ENCODE measurements around the gene MCL1.
A peak's percentile ranks its signal among the peaks of the same experiment; 100 is the strongest.

Gene MCL1

DNA sequence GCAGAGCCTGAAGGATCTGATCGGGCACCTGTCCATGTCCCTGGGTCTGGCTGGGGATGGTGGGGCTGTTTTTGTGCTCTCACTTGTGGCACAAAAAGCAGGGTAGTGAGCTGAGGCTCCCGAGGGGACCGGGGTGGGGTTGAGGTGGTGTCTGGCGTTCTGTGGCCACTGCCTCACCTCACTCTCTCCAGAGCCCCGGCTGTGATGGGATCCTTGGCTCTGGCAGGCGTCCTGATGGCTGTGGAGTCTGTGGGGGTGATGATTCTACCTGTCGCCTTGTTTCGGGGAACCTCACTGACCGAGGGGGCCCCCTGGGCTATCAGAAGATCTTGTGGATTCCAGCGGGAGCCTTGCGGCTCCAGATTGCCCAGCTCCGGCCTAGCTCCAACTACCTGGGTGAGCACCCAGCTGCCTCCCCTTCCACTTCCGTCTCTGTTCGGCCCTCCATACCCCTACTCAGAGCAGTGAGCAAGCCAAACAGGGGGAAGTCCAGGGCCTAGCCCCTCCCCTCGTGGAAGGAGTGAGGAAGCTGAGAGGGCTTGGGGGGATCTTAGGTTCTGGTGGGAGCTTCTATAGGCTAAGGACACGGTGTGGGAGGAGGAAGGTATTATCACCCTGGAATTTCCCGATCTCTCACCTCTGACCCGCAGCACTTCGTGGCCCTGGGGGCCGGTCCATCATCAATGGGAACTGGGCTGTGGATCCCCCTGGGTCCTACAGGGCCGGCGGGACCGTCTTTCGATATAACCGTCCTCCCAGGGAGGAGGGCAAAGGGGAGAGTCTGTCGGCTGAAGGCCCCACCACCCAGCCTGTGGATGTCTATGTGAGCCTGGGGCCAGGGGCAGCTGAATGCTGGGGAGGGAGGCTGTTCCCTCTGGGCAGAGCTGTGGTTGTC lies 23.2 kb downstream of the MCL1 start:
- DNase-seq (ENCODE audit: low spot score) = no peak

DNA sequence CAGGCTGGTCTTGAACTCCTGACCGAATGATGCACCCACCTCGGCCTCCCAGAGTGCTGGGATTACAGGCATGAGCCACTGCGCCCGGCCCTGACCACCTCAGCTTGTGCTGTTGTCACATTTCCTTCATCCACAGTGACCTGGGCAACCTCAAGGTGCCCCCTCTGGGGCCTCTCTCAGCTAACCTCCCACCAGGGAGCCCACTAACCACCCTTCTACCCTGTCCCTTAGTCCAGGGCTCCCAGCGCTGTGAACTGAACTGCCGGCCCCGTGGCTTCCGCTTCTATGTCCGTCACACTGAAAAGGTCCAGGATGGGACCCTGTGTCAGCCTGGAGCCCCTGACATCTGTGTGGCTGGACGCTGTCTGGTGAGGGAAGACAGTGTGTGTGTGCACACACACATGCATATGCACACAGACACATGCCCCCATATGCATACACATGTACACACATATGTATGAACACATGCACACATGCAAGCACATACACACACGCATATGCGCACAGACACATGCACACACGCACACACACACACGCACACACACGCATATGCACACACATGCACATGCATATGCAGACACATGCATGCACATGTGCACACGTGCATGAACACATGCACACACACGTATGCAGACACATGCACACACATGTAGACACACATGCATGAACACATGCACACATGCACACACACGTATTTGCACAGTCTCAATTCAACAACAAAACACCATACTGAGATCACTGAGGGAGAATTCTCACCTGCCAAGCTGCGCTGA lies 24.0 kb downstream of the MCL1 start:
- no peak for DNase-seq (ENCODE audit: low spot score)

DNA sequence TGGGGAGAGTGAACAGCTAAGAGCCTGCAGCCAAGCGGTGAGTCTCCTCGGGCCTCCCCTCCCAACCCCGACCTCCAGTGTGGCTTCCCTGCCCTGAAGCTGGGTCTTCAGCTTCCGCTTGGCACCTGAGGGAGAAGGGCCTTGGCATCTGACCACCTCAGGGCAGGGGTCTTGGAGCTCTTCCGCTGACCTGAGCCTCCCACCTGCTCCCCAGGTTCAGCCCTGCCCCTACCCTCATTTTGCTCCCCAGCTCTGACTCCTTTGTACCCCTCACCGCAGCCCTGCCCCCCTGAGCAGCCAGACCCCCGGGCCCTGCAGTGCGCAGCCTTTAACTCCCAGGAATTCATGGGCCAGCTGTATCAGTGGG lies 25.3 kb downstream of the MCL1 start:
- no peak for DNase-seq (ENCODE audit: low spot score)

DNA sequence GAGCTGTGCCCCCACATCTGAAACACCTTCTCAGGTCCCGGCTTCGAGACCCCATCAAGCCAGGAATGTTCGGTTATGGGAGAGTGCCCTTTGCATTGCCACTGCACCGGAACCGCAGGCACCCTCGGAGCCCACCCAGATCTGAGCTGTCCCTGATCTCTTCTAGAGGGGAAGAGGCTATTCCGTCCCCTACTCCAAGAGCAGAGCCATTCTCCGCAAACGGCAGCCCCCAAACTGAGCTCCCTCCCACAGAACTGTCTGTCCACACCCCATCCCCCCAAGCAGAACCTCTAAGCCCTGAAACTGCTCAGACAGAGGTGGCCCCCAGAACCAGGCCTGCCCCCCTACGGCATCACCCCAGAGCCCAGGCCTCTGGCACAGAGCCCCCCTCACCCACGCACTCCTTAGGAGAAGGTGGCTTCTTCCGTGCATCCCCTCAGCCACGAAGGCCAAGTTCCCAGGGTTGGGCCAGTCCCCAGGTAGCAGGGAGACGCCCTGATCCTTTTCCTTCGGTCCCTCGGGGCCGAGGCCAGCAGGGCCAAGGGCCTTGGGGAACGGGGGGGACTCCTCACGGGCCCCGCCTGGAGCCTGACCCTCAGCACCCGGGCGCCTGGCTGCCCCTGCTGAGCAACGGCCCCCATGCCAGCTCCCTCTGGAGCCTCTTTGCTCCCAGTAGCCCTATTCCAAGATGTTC lies 25.9 kb downstream of the MCL1 start:
- DNase-seq (ENCODE audit: low spot score) = no peak

DNA sequence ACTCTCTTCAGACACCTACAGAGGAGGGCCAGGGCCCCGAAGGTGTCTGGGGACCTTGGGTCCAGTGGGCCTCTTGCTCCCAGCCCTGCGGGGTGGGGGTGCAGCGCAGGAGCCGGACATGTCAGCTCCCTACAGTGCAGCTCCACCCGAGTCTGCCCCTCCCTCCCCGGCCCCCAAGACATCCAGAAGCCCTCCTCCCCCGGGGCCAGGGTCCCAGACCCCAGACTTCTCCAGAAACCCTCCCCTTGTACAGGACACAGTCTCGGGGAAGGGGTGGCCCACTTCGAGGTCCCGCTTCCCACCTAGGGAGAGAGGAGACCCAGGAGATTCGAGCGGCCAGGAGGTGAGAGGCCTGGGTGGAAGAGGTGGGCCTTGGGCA lies 26.5 kb downstream of the MCL1 start:
- no peak for DNase-seq (ENCODE audit: low spot score)

DNA sequence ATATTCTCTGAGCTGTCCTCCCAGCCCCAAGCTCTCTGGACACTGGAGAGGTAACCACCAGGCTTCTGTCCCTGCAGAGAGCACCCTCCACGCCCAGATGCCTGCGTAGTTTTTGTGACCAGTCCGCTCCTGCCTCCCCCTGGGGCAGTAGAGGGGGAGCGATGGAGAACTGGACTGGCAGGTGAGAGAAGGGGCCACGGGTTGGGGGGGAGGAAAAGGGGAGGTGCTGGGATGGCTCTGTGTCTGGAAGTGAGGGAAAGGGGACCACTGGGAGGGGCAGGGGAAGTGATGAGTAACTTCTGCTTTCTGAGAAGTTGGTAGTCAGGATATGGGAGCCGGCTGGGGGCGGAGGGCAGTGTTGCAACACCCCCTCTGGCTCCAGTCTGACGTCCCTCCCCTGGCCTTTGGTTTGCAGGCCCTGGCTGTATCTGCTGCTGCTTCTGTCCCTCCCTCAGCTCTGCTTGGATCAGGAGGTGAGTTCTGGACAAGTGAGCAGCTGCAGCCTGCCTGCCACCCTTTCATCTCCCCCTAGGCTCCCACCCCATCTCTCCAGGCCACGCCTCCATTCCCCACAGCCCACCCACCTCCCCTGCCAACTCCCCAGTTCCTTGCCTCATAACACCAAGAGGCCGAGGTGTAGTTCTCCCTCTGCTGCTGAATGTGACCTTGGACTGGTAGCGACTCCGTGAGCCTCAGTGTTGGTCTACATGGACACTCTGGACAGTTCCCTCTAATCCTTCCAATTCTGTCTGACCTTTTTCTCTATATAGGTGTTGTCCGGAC lies 27.1 kb downstream of the MCL1 start:
- peak; percentile 73 for DNase-seq (ENCODE audit: low spot score)

DNA sequence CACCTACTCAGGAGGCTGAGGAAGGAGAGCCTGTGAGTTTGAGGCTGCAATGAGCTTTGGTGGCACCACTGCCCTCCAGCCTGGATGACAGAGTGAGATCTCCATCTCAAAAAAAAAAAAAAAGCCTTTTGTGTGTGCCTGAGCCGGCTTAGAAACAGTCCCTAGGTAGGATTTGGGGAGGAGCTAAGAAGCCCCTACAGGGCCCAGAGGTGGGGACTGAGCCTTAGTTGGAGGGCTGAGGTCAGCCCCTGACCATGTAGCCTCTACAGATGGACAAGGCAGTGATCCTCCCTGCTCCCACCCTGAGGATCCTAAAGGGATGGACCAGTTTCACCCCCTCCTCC lies 27.7 kb downstream of the MCL1 start:
- no peak for DNase-seq (ENCODE audit: low spot score)

DNA sequence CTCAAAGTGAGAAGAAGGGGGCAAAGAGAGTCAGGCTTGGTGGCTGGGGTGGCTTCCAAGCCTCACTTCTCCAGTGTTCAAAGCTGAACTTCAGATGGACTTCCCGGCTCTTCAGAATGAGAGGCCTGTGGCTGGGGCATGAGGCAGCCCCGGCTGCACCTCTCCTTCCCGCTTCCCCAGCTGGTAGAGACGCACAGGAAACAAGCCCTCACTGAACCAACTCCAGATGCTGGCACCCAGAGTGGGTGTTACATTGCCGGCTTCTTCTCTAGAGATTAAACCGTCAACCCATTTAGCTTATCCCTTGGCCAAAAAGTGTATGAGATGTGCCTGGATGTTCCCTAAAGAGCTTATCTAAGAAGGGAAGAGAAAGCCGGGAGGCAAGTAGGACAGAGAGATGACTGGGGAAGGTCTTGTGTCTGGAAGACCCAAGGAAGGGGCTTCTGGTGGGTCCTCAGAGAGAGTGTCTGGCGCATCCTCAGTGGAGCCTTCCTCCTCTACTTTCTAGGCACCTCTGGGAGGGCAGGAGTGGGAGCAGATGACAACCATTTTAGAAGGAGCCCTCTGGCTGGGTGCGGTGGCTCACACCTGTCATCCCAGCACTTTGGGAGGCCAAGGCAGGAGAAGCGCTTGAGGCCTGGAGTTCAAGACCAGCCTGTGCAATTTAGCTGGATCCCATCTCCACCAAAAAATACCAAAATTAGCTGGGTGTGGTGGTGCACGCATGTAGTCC lies 28.2 kb downstream of the MCL1 start:
- no peak for DNase-seq (ENCODE audit: low spot score)

DNA sequence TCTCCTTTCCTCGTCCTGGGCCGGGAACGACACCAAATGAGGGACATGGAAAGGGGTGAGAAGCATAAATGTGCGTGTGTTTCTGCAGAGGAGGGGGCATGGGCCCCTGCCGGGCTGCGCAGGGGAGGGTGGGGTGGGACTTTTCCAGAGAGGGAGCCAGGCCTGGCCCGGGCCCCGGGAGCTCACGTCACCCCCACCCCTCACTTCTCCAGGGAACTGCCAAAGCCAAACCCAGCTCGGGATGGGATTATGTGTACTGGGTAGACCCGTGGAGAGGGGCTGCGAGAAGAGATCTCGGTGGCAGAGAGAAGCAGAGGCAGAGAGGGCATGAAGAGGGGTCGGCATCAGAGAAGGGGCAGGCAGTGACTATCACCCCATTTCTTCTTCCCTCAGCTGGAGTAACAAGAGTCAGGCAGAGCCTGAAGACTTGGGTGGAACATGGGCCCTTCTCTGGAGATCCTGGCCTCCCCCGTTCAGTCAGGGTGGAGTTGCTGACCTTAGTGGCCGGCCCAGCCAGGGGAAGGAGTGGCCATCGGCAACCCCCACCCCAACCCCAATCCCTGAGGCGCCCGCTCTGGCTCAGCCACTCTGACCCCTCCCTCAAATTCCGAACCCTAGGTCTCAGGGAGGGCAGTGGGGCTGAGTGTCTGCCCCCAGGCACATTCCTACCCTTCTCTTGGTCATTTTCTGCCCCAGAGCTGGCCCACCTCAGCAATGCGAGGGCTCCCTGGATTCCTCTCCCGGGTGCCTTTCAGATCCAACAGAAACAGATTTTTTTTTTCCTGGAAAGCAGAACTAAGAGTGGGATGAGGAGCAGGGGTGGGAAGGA lies 29.0 kb downstream of the MCL1 start:
- DNase-seq (ENCODE audit: low spot score) = no peak

DNA sequence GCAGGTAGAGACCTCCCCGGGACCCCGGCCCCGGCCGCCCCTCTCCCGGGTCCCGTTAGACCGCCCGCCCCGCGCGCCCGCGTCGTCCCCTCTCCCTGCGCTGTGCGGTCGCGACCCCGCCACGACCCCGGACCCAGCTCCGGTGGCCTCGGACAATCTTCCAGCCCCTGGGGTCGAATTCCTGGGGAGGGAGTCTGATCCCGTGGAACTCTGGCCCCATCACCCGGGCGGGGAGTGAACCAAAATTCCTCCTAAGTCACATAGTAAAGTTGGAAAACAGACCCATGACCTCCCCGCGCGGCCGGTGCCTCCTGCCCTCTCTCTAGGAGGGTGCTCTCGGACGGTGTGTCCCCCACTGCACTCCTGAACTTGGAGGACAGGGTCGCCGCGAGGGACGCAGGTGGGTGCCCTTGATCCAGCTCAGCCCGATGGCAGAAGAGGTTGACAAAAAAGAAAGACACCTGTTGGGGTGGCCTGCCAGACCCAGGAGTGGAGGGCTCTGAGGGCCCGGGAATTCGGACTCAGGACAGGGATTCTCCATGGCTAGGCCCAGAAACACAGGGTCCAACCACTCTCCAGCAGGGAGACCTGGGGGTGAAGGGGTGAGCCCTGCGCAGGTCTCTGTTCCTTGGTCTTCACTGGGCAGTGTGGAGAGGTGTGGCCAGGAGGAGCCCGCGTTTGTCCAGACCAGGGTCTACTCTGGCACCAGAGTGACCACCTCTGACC lies 29.8 kb downstream of the MCL1 start:
- DNase-seq (ENCODE audit: low spot score) = no peak

DNA sequence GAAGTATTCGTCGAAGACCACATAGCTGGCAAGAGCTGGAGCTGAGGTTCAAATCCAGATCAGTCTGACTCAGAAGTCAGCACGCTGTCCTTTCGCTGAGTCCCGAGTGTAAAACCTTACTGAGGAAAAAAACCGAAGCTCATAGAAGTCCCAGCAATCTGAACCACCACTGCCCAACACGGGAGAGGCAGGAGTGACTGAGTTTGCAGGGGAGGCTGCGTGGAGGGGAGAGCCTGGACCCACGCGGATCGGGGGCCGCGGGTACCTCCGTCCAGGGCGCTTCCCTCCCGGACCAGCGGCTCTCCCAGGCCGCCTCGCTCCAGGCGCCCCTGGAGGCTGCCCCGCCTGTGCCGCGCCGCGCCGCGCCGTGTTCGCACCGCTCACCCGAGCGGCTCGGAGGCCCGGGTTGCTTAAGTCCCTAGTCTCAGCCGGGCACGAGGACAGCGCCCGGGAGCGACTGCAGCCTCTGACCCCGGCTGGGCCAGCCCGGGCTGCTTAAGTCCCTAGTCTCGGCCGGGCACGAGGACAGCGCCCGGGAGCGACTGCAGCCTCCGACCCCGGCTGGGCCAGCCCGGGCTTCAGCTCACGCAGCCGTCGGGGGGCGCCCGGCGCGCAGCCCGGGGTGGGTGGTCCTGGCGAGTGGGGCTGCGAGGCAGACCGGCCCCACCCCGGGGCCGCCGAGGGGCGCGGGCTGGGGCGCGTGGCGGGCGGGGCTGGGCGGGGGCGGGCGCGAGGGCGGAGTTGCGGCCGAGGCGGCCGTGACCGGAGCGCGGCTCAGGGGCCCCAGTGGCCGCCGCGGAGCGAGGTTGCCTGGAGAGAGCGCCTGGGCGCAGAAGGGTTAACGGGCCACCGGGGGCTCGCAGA lies 30.5 kb downstream of the MCL1 start, which contains the start of gene ADAMTSL4:
Gene ADAMTSL4 (plus strand): TSS at position 777 of the 864 bp plus-strand sequence. CDS start 2,881 bp downstream, outside the sequence.
- DNase-seq (ENCODE audit: low spot score) = no peak

DNA sequence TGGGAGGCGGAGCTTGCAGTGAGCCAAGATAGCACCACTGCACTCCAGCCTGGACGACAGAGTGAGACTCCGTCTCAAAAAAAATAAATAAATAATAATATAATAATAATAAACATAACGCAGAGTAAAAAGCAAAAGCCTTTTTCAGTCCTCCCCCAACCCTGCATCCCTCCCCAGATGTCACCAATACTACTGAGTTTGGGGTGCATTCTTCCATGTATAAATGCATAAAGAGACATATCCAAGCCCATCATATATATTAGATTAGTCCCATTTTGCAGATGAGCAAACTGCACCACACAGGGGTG lies 31.1 kb downstream of the MCL1 start:
- DNase-seq (ENCODE audit: low spot score) = no peak

DNA sequence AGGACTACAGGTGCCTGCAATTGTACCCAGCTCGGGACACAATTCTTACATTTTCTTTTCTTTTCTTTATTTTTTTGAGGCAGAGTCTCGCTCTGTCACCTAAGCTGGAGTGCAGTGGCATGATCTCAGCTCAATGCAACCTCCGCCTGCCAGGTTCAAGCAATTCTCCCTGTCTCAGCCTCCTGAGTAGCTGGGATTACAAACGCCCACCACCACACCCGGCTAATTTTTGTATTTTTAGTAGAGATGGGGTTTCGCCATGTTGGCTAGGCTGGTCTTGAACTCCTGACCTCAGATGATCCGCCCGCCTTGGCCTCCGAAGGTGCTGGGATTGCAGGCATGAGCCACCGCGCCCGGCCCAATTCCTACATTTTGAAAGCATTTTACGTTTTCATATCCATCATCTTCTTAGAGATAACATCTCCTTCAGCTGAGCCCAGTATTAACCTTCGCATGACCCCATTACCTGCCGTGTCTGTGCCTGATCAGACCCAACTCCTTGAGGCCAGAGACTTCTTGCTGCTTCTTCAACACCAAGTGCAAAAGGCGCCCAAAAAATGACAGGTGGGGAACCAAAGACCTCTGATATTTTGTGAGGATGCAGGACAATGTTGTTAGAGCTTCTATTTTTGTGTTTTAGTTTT lies 33.0 kb downstream of the MCL1 start:
- no peak for DNase-seq (ENCODE audit: low spot score)

DNA sequence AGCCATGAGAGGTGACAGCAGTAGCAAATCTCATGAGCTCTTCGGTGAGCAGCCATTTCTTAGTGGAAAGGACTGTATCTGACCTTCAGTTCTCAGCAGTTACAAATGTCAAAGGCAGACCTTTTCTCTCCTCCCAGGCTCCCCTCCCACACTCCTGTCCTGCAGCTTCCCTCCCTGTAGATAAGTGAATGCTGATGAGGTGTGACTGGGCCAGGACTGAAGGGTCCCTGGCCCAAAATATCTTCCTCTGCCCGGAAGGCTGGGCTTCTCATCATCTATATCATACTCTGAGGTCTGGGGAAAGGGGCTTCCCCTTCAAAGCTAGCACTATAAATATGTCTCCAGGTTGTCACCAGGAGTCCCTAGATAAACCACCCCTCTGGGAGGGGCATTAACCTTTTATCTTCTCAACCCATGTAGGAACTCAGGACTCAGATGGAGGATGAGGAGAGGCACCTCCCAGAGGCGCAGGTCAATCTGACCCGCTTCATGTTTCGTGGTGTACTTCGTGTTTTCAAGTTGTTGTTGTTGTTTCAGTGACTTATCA lies 33.9 kb downstream of the MCL1 start:
- DNase-seq (ENCODE audit: low spot score) = no peak

DNA sequence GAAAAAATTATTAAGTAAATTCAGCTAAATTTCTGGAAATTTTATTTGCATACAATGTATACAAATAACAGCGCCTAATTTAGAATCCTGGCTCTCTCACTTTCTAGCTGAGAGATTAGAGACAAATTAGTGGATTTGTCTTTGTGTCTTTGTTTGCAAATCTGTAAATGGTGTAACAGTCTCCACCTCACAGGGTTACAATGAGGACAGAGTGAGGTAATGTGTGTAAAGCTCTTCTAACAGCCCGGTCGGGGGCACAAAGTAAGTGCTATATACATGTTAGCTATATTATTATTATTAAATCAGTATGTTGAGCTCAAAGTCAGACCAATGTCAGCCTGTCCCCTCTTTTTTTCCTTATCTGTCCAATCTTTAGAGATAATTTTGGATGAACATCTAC lies 35.2 kb downstream of the MCL1 start:
- DNase-seq (ENCODE audit: low spot score) = no peak

DNA sequence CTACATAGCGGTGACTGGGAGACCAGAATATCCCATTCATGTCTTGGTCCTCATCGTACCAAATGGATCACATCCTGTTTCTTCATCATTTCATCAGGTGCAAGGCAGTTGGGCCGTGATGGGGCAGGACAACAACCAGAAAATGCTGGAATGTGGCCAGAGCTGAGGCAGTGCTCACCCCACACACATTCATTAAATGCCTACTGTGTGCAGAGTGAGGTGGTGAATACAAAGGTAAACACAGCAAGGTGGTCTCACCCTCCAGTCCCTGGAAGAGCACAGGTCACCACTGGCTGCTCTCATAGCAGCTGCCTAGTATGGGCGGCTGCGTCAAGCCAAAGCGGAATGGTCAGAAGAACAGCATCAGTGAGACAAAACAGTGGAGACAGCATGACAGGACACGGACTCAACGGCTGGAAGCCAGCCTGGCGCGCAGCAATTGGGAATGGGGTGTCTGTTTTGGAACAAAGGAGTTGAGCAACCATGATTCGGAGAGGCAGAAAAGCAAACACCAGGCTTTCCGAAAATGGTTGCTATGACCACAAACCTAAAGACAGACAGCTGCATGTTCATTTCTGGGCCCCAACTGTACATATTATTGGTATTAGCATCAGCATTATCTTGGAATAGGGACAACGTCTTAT lies 35.8 kb downstream of the MCL1 start:
- no peak for DNase-seq (ENCODE audit: low spot score)
